HEK293T (cell line): ENCODE measurements around the gene LRRFIP1.

Experiments used
- ELF4 ChIP-seq: fragments of 450-650 bp; IDR thresholded peaks from 2 replicates; pipeline ENCODE4 v1.6.1; 2017; ENCODE audit warnings: antibody characterized with exemption
- L3MBTL2 ChIP-seq: fragments of 450-650 bp; conservative IDR thresholded peaks from 2 replicates; pipeline ENCODE4 v1.6.1; 2016; ENCODE audit warnings: mild to moderate bottlenecking
- PKNOX1 ChIP-seq: fragments of 450-650 bp; IDR thresholded peaks from 2 replicates; pipeline ENCODE4 v1.6.1; 2016
- SUZ12 ChIP-seq: fragments of 450-650 bp; IDR thresholded peaks from 2 replicates; pipeline ENCODE4 v1.6.1; 2016; ENCODE audit warnings: mild to moderate bottlenecking

GRCh38 chr2:237639052-237639835 lies 11.9 kb downstream of the LRRFIP1 start:
- no peak for TF ChIP-seq L3MBTL2
- TF ChIP-seq SUZ12, result no peak
- TF ChIP-seq ELF4, result no peak
- no peak for TF ChIP-seq PKNOX1
